Mesothelial cell of epicardium (in vitro differentiated cells): Measurements from ENCODE around the gene CACNA1C. TPM values are rescaled to one million over a fixed set of nuclear protein-coding genes. Genes with fewer than 3 reads are reported as not detected.

Experiments
- DNase-seq, 2 experiments: peaks; one replicate each; pipeline ENCODE4 v3.0.0; 2021; ENCODE audit warnings: low spot score in 2 of 2; ENCODE audit not compliant: unreplicated experiment in 2 of 2
- H3K27ac Mint-ChIP-seq: 2 replicates; pipeline ENCODE4 v1.8.0; 2021; ENCODE audit warnings: mixed read lengths
- H3K27me3 Mint-ChIP-seq: 2 replicates; pipeline ENCODE4 v1.8.0; 2021; ENCODE audit warnings: low read depth, mixed read lengths
- H3K36me3 Mint-ChIP-seq: 2 replicates; pipeline ENCODE4 v1.8.0; 2021; ENCODE audit warnings: mixed read lengths
- H3K4me1 Mint-ChIP-seq: 2 replicates; pipeline ENCODE4 v1.8.0; 2021; ENCODE audit warnings: mixed read lengths
- H3K4me3 Mint-ChIP-seq: 2 replicates; pipeline ENCODE4 v1.8.0; 2021; ENCODE audit warnings: mild to moderate bottlenecking, moderate library complexity, mixed read lengths
- H3K9me3 Mint-ChIP-seq: 2 replicates; pipeline ENCODE4 v1.8.0; 2021; ENCODE audit warnings: mixed read lengths
- CTCF ChIP-seq: fragments of 200-600 bp; sonication (generic); IDR thresholded peaks from one replicate; pipeline ENCODE4 v1.5.0; 2021; ENCODE audit warnings: antibody characterized with exemption; ENCODE audit not compliant: unreplicated experiment
- total RNA-seq: library from RNA; stranded (reverse); gene quantifications from 3 replicates; pipeline ENCODE4 v1.2.1, GENCODE V29; 2021

The CACNA1C gene
- total RNA-seq, 1 donor from 2014 or later, result 33.6 TPM

DNA sequence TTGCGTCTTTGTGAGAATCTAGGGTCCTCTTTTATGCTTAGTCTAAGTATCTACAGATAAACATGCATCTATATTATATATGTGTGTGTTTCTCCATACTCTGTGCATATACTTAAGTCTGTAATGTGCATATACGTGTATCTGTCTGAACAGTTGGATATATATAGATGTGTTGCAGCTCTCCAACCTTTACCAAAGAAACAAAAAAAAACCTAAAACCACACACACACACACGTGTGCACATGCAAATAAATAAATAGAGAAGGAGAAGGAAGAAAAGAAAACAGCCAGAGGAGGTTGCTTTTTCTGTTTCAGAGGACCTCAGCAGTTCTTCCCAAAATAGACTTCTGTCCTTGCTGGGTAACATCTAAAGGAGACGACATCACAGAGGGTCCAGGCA is 244.9 kb downstream of the CACNA1C start:
- no peak overlapping the region for H3K27ac Mint-ChIP-seq
- H3K36me3 Mint-ChIP-seq, result no peaks in the 10 kb centered on the region
- peaks cover 25% of the 10 kb centered on the region for H3K4me1 Mint-ChIP-seq
- TF ChIP-seq CTCF, result no peak
- H3K9me3 Mint-ChIP-seq, result no peaks in the 10 kb centered on the region
- no peaks in the 10 kb centered on the region for H3K27me3 Mint-ChIP-seq
- DNase-seq, result no peak
- no peak overlapping the region for H3K4me3 Mint-ChIP-seq

GRCh38 chr12:2298556-2299200 is 245.9 kb downstream of the CACNA1C start:
- Mint-ChIP-seq H3K4me3 (no peak overlapping the region), H3K27me3 (no peaks in the 10 kb centered on the region), H3K4me1 (peaks cover 20% of the 10 kb centered on the region), H3K9me3 (no peaks in the 10 kb centered on the region), H3K36me3 (no peaks in the 10 kb centered on the region), H3K27ac (no peak overlapping the region)
- no peak for TF ChIP-seq CTCF
- no peak for DNase-seq

GRCh38 chr12:2299206-2299605 is 246.4 kb downstream of the CACNA1C start:
- H3K27me3 Mint-ChIP-seq, result no peaks in the 10 kb centered on the region
- no peak for TF ChIP-seq CTCF
- no peak overlapping the region for H3K4me3 Mint-ChIP-seq
- peaks cover 20% of the 10 kb centered on the region for H3K4me1 Mint-ChIP-seq
- H3K27ac Mint-ChIP-seq, result no peak overlapping the region
- DNase-seq, result no peak
- no peaks in the 10 kb centered on the region for H3K36me3 Mint-ChIP-seq
- no peaks in the 10 kb centered on the region for H3K9me3 Mint-ChIP-seq

DNA sequence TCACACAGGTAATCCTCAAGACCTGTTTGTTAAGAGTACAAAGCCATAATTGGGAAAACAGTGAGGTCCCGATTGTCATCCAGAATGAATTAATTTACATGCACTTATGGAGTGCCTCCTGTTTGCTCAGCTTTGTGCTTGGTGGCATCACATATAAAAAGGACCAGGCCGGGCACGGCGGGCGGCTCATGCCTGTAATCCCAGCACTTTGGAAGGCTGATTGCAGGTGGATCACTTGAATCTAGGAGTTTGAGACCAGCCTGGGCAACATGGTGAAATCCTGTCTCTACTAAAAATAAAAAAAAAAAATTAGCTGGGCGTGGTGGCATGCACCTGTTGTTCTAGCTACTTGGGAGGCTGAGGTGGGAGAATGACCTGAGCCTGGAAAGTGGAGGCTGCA is 247.4 kb downstream of the CACNA1C start:
- no peak overlapping the region for H3K27ac Mint-ChIP-seq
- no peak for TF ChIP-seq CTCF
- H3K4me3 Mint-ChIP-seq, result no peak overlapping the region

DNA sequence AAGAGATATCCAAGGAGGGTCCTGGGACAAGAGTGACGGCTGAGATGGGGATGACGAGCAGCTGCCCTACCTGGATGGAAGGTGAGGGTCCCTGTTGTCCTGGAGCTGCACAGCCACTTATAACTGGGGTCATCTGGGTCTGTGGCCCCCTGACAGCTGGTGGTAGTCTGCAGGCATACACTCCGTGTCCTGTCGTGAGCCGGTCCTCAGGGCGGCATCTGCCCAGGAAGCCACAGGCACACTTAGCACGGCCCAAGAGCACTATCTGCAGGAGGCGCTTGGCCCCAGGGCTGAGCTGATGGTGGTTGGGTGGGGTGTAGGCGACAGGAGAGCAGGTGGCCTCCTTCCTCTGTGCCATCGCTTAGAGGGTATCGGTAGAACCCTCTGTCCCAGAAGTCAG is 248.1 kb downstream of the CACNA1C start:
- H3K27ac Mint-ChIP-seq, result no peak overlapping the region
- H3K9me3 Mint-ChIP-seq, result no peaks in the 10 kb centered on the region
- no peak for TF ChIP-seq CTCF
- H3K27me3 Mint-ChIP-seq, result no peaks in the 10 kb centered on the region
- DNase-seq, result no peak
- H3K36me3 Mint-ChIP-seq, result no peaks in the 10 kb centered on the region
- H3K4me1 Mint-ChIP-seq, result peaks cover 18% of the 10 kb centered on the region
- H3K4me3 Mint-ChIP-seq, result no peak overlapping the region

More for the DNA sequence above, 247.4 kb downstream of the CACNA1C start:
- Mint-ChIP-seq H3K27me3 (no peaks in the 10 kb centered on the region), H3K4me1 (peaks cover 20% of the 10 kb centered on the region), H3K36me3 (no peaks in the 10 kb centered on the region), H3K9me3 (no peaks in the 10 kb centered on the region)
- no peak for DNase-seq
